Measurements from ENCODE around the gene EHMT1.

The EHMT1 gene

GRCh38 chr9:137749511-137749910 is 130.7 kb downstream of the EHMT1 start:
- Histone ChIP-seq H2BK120ac (ENCODE audit: low read depth, low read length) (no peak overlapping the region), H3K79me1 (ENCODE audit: low read length) (peaks cover 15% of the 10 kb centered on the region), H3K56ac (ENCODE audit: low read length) (no peak overlapping the region), H4K5ac (ENCODE audit: low read length) (no peak overlapping the region), H3K23ac (ENCODE audit: low read length) (no peak overlapping the region), H3K18ac (ENCODE audit: low read length) (no peak overlapping the region), H3K27ac (ENCODE audit: low read depth, low read length) (no peak overlapping the region), H4K8ac (ENCODE audit: low read depth, low read length) (no peak overlapping the region), H2BK5ac (ENCODE audit: low read length) (no peak overlapping the region), H2BK15ac (replicated peaks; ENCODE audit: low read depth) (no peak overlapping the region), H3K36me3 (ENCODE audit: control insufficient read depth, insufficient read depth, low read length) (peaks cover 2% of the 10 kb centered on the region), H3K4me2 (ENCODE audit: low read length) (no peak overlapping the region), H3K4ac (ENCODE audit: low read depth, low read length) (no peak overlapping the region), H3K4me1 (ENCODE audit: control insufficient read depth, low read depth, low read length) (peaks cover 3% of the 10 kb centered on the region), H3K4me3 (ENCODE audit: low read length) (no peak overlapping the region), H3K27me3 (ENCODE audit: insufficient read depth, low read length, poor library complexity) (no peaks in the 10 kb centered on the region), H3K9ac (ENCODE audit: low read length) (no peak overlapping the region), H2AK5ac (ENCODE audit: low read length) (no peak overlapping the region), H3K79me2 (ENCODE audit: control insufficient read depth, insufficient read depth, low read length) (peaks cover 1% of the 10 kb centered on the region)
- DNase-seq, result no peak
- no CpG with 5 or more reads among the region's 4 CpGs for WGBS (ENCODE audit: extremely low coverage, insufficient coverage, low lambda C conversion rate)

GRCh38 chr9:137750007-137750406 is 131.2 kb downstream of the EHMT1 start:
- H4K5ac ChIP-seq (ENCODE audit: low read length), result no peak overlapping the region
- WGBS (ENCODE audit: extremely low coverage, insufficient coverage, low lambda C conversion rate), result no CpG with 5 or more reads among the region's 3 CpGs
- no peak overlapping the region for H3K56ac ChIP-seq (ENCODE audit: low read length)
- no peak overlapping the region for H2BK120ac ChIP-seq (ENCODE audit: low read depth, low read length)
- peaks cover 15% of the 10 kb centered on the region for H3K79me1 ChIP-seq (ENCODE audit: low read length)
- no peak overlapping the region for H2BK5ac ChIP-seq (ENCODE audit: low read length)
- no peak overlapping the region for H3K23ac ChIP-seq (ENCODE audit: low read length)
- no peak overlapping the region for H2BK15ac ChIP-seq (replicated peaks; ENCODE audit: low read depth)
- H4K8ac ChIP-seq (ENCODE audit: low read depth, low read length), result no peak overlapping the region
- H3K27me3 ChIP-seq (ENCODE audit: insufficient read depth, low read length, poor library complexity), result no peaks in the 10 kb centered on the region
- no peak overlapping the region for H3K4ac ChIP-seq (ENCODE audit: low read depth, low read length)
- H2AK5ac ChIP-seq (ENCODE audit: low read length), result no peak overlapping the region
- H3K18ac ChIP-seq (ENCODE audit: low read length), result no peak overlapping the region
- no peak overlapping the region for H3K4me2 ChIP-seq (ENCODE audit: low read length)
- H3K79me2 ChIP-seq (ENCODE audit: control insufficient read depth, insufficient read depth, low read length), result peaks cover 1% of the 10 kb centered on the region
- no peak for DNase-seq
- peaks cover 4% of the 10 kb centered on the region for H3K36me3 ChIP-seq (ENCODE audit: control insufficient read depth, insufficient read depth, low read length)
- peaks cover 3% of the 10 kb centered on the region for H3K4me1 ChIP-seq (ENCODE audit: control insufficient read depth, low read depth, low read length)
- no peak overlapping the region for H3K27ac ChIP-seq (ENCODE audit: low read depth, low read length)
- no peak overlapping the region for H3K9ac ChIP-seq (ENCODE audit: low read length)
- no peak overlapping the region for H3K4me3 ChIP-seq (ENCODE audit: low read length)

- Histone ChIP-seq H4K8ac (ENCODE audit: low read depth, low read length) (no peak overlapping the region), H3K27me3 (ENCODE audit: insufficient read depth, low read length, poor library complexity) (no peaks in the 10 kb centered on the region), H3K4ac (ENCODE audit: low read depth, low read length) (no peak overlapping the region), H3K79me1 (ENCODE audit: low read length) (peaks cover 15% of the 10 kb centered on the region), H3K9ac (ENCODE audit: low read length) (no peak overlapping the region), H3K27ac (ENCODE audit: low read depth, low read length) (no peak overlapping the region), H2BK5ac (ENCODE audit: low read length) (no peak overlapping the region), H3K36me3 (ENCODE audit: control insufficient read depth, insufficient read depth, low read length) (peaks cover 4% of the 10 kb centered on the region), H3K79me2 (ENCODE audit: control insufficient read depth, insufficient read depth, low read length) (peaks cover 1% of the 10 kb centered on the region), H3K4me3 (ENCODE audit: low read length) (no peak overlapping the region), H2BK120ac (ENCODE audit: low read depth, low read length) (no peak overlapping the region), H2AK5ac (ENCODE audit: low read length) (no peak overlapping the region), H2BK15ac (replicated peaks; ENCODE audit: low read depth) (no peak overlapping the region), H3K23ac (ENCODE audit: low read length) (no peak overlapping the region), H4K5ac (ENCODE audit: low read length) (no peak overlapping the region), H3K4me1 (ENCODE audit: control insufficient read depth, low read depth, low read length) (peaks cover 1% of the 10 kb centered on the region), H3K56ac (ENCODE audit: low read length) (no peak overlapping the region), H3K4me2 (ENCODE audit: low read length) (no peak overlapping the region), H3K18ac (ENCODE audit: low read length) (no peak overlapping the region)
- WGBS (ENCODE audit: extremely low coverage, insufficient coverage, low lambda C conversion rate), result no CpG with 5 or more reads among the region's 10 CpGs
- DNase-seq, result no peak
These were observed 131.8 kb downstream of the EHMT1 start for GRCh38 chr9:137750566-137750965.

GRCh38 chr9:137751616-137752015 is 132.8 kb downstream of the EHMT1 start:
- Histone ChIP-seq H3K4me3 (ENCODE audit: low read length) (no peak overlapping the region), H3K4me1 (ENCODE audit: control insufficient read depth, low read depth, low read length) (no peaks in the 10 kb centered on the region), H3K79me2 (ENCODE audit: control insufficient read depth, insufficient read depth, low read length) (peaks cover 3% of the 10 kb centered on the region), H3K4me2 (ENCODE audit: low read length) (no peak overlapping the region), H2BK15ac (replicated peaks; ENCODE audit: low read depth) (no peak overlapping the region), H3K4ac (ENCODE audit: low read depth, low read length) (no peak overlapping the region), H2BK5ac (ENCODE audit: low read length) (no peak overlapping the region), H3K79me1 (ENCODE audit: low read length) (peaks cover 19% of the 10 kb centered on the region), H3K9ac (ENCODE audit: low read length) (no peak overlapping the region), H2AK5ac (ENCODE audit: low read length) (no peak overlapping the region), H4K8ac (ENCODE audit: low read depth, low read length) (no peak overlapping the region), H3K36me3 (ENCODE audit: control insufficient read depth, insufficient read depth, low read length) (peaks cover 4% of the 10 kb centered on the region), H2BK120ac (ENCODE audit: low read depth, low read length) (no peak overlapping the region), H3K27ac (ENCODE audit: low read depth, low read length) (no peak overlapping the region), H3K56ac (ENCODE audit: low read length) (no peak overlapping the region), H3K27me3 (ENCODE audit: insufficient read depth, low read length, poor library complexity) (no peaks in the 10 kb centered on the region), H3K18ac (ENCODE audit: low read length) (no peak overlapping the region), H3K23ac (ENCODE audit: low read length) (no peak overlapping the region), H4K5ac (ENCODE audit: low read length) (no peak overlapping the region)
- WGBS (ENCODE audit: extremely low coverage, insufficient coverage, low lambda C conversion rate), result no CpG with 5 or more reads among the region's 5 CpGs
- no peak for DNase-seq

GRCh38 chr9:137752426-137752825 is 133.6 kb downstream of the EHMT1 start:
- Histone ChIP-seq H3K23ac (ENCODE audit: low read length) (no peak overlapping the region), H3K79me2 (ENCODE audit: control insufficient read depth, insufficient read depth, low read length) (peaks cover 3% of the 10 kb centered on the region), H3K4ac (ENCODE audit: low read depth, low read length) (no peak overlapping the region), H2BK120ac (ENCODE audit: low read depth, low read length) (no peak overlapping the region), H3K9ac (ENCODE audit: low read length) (no peak overlapping the region), H3K27me3 (ENCODE audit: insufficient read depth, low read length, poor library complexity) (no peaks in the 10 kb centered on the region), H3K56ac (ENCODE audit: low read length) (no peak overlapping the region), H3K27ac (ENCODE audit: low read depth, low read length) (no peak overlapping the region), H3K4me2 (ENCODE audit: low read length) (no peak overlapping the region), H2BK5ac (ENCODE audit: low read length) (no peak overlapping the region), H3K18ac (ENCODE audit: low read length) (no peak overlapping the region), H4K5ac (ENCODE audit: low read length) (no peak overlapping the region), H3K36me3 (ENCODE audit: control insufficient read depth, insufficient read depth, low read length) (peaks cover 4% of the 10 kb centered on the region), H2BK15ac (replicated peaks; ENCODE audit: low read depth) (no peak overlapping the region), H4K8ac (ENCODE audit: low read depth, low read length) (no peak overlapping the region), H3K4me1 (ENCODE audit: control insufficient read depth, low read depth, low read length) (no peaks in the 10 kb centered on the region), H2AK5ac (ENCODE audit: low read length) (no peak overlapping the region), H3K79me1 (ENCODE audit: low read length) (peaks cover 19% of the 10 kb centered on the region), H3K4me3 (ENCODE audit: low read length) (no peak overlapping the region)
- WGBS (ENCODE audit: extremely low coverage, insufficient coverage, low lambda C conversion rate), result no CpG with 5 or more reads among the region's 14 CpGs
- no peak for DNase-seq

GRCh38 chr9:137753192-137753765 is 134.5 kb downstream of the EHMT1 start:
- no peak overlapping the region for H3K18ac ChIP-seq (ENCODE audit: low read length)
- no peak overlapping the region for H2BK120ac ChIP-seq (ENCODE audit: low read depth, low read length)
- H3K27ac ChIP-seq (ENCODE audit: low read depth, low read length), result no peak overlapping the region
- no CpG with 5 or more reads among the region's 22 CpGs for WGBS (ENCODE audit: extremely low coverage, insufficient coverage, low lambda C conversion rate)
- peaks cover 9% of the 10 kb centered on the region for H3K36me3 ChIP-seq (ENCODE audit: control insufficient read depth, insufficient read depth, low read length)
- H3K4me1 ChIP-seq (ENCODE audit: control insufficient read depth, low read depth, low read length), result no peaks in the 10 kb centered on the region
- H2BK5ac ChIP-seq (ENCODE audit: low read length), result no peak overlapping the region
- no peak overlapping the region for H3K4me2 ChIP-seq (ENCODE audit: low read length)
- H3K4ac ChIP-seq (ENCODE audit: low read depth, low read length), result no peak overlapping the region
- no peak overlapping the region for H3K56ac ChIP-seq (ENCODE audit: low read length)
- H3K4me3 ChIP-seq (ENCODE audit: low read length), result no peak overlapping the region
- no peak overlapping the region for H2BK15ac ChIP-seq (replicated peaks; ENCODE audit: low read depth)
- H3K9ac ChIP-seq (ENCODE audit: low read length), result no peak overlapping the region
- H2AK5ac ChIP-seq (ENCODE audit: low read length), result no peak overlapping the region
- no peaks in the 10 kb centered on the region for H3K27me3 ChIP-seq (ENCODE audit: insufficient read depth, low read length, poor library complexity)
- no peak for DNase-seq
- no peak overlapping the region for H4K5ac ChIP-seq (ENCODE audit: low read length)
- H3K23ac ChIP-seq (ENCODE audit: low read length), result no peak overlapping the region
- peaks cover 17% of the 10 kb centered on the region for H3K79me1 ChIP-seq (ENCODE audit: low read length)
- H4K8ac ChIP-seq (ENCODE audit: low read depth, low read length), result no peak overlapping the region
- H3K79me2 ChIP-seq (ENCODE audit: control insufficient read depth, insufficient read depth, low read length), result peaks cover 2% of the 10 kb centered on the region

All from mesendoderm (in vitro differentiated cells).